LNCaP clone FGC (cell line): ENCODE results near the gene BLTP3A.
"Not testable (repeated sequence)": the region's sequence is repeated elsewhere in the genome, so short reads cannot be mapped to it uniquely, and the experiment has no call there.

Source experiments
- DNase-seq: peaks from one replicate; pipeline ENCODE4 v3.0.0-alpha.2; 2011; ENCODE audit warnings: low read depth
- H3K4me3 ChIP-seq: 2 replicates; pipeline ENCODE4 v1.5.1; 2011; ENCODE audit warnings: mild to moderate bottlenecking, low read depth, low read length, control low read depth
- TF ChIP-seq, protein P1 (sequence below): IDR thresholded peaks from 2 replicates; pipeline ENCODE4 v1.5.1; 2012; ENCODE audit warnings: mild to moderate bottlenecking; ENCODE audit not compliant: control insufficient read depth, insufficient read depth; ENCODE audit errors: extremely low read depth

The BLTP3A gene

DNA sequence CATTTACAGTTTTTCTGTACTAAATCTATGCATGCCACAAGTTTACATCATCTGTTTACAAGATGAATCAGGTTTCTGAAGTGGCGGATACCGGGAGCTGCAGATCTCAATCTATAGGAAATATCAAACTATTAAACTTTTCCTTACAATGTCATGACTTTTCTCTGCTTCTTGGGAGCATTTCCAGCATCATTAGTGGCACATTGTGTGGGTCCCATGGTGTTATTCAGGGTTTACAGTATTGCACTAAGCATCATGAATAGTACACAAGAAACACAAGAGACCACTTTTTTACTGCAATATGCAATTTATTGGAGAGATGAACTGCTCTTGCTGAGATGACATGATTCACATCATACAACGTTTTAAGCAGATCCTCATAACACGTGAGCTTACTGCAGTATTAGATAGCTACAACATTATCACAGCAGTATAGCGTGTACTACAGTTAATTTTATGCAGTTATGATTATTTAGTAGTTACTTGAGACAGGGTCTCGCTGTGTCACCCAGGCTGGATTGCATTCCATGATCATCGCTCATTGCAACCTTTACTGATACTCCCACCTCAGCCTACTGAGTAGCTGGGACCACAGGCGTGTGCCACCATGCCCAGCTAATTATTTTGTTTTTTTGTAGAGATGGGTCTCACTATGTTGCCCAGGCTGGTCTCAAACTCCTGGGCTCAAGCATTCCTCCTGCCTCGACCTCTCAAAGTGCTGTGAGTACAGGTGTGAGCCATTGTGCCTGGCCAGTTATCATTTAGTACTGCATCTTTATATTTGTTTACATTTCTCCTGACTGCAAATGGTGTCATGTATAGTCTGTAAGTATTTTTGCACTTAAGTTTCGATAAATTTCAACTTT is 18.4 kb downstream of the BLTP3A start:
- DNase-seq = no peak
- TF ChIP-seq, protein P1, sequence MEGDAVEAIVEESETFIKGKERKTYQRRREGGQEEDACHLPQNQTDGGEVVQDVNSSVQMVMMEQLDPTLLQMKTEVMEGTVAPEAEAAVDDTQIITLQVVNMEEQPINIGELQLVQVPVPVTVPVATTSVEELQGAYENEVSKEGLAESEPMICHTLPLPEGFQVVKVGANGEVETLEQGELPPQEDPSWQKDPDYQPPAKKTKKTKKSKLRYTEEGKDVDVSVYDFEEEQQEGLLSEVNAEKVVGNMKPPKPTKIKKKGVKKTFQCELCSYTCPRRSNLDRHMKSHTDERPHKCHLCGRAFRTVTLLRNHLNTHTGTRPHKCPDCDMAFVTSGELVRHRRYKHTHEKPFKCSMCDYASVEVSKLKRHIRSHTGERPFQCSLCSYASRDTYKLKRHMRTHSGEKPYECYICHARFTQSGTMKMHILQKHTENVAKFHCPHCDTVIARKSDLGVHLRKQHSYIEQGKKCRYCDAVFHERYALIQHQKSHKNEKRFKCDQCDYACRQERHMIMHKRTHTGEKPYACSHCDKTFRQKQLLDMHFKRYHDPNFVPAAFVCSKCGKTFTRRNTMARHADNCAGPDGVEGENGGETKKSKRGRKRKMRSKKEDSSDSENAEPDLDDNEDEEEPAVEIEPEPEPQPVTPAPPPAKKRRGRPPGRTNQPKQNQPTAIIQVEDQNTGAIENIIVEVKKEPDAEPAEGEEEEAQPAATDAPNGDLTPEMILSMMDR = no peak
- no peak overlapping the region for H3K4me3 ChIP-seq

- no peak for DNase-seq
- no peak overlapping the region for H3K4me3 ChIP-seq
- TF ChIP-seq, protein P1 = no peak
Observed at GRCh38 chr6:34810936-34811632, 19.2 kb downstream of the BLTP3A start.

DNA sequence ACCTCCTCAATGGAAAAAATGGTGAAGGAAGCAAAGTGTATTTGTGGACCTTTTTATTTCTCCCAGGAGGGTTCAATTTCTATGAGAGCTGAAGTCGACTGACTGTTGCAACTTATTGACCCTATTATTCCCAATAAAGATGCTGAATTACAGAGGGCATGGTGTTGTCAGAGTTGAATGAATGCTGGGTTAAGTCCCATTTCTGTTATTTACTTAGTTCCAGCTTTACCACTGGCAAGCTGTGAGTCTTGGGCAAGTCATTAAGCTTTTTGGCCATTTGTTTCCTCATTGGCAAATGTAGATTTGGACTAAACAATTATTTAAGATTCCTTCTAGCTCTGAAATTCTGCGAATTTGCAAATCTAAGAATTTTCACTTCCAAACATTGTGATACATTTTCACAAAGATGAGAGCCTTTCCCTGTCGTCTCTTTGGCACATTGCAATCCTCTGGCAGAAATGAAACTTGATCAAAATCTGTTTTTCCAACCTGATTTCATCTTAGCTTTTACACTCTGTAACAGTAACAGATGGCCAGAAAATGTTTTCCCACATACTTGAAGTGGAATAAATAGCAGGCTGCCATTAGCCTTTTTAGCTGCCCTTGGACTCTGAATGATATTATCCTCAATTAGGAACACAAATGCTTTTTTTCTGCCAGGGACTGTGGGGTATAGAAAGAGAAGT is 21.3 kb downstream of the BLTP3A start:
- TF ChIP-seq, protein P1 = no peak
- DNase-seq = no peak
- no peak overlapping the region for H3K4me3 ChIP-seq

DNA sequence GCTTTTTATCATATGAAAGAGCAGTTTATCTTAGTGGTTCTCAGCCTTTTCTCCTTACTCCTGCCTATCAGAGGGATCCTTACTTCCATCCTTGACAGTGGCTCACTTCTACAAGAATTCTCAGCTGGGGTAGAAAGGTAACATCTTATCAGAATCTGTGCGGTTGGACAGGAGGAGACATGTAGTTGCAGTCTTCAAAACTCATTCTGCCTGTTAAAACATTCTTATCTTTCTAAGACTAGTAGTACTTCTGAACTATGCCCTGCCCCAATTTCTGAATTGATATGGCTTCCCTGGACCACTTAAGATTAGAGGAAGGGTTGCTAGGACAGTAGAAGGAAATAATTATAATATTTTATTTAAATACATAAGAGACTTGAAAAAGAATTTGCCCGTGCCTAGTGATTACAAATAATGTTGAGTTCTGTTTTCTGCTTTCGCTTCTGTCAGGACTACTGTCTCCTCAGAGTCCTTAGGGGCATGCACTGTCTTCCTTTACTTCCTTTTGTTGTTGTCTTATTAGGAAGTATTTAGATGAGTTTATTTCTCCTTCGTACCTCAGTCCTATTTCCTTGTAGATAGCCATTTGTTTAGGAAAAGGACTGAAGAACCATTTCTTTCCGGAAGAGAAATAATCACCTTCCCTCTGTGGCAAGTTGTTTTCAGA is 24.9 kb downstream of the BLTP3A start:
- DNase-seq = no peak
- no peak overlapping the region for H3K4me3 ChIP-seq
- TF ChIP-seq, protein P1 = no peak

GRCh38 chr6:34817446-34817845 is 25.6 kb downstream of the BLTP3A start:
- no peak for DNase-seq
- TF ChIP-seq, protein P1 = no peak
- H3K4me3 ChIP-seq = no peak overlapping the region

DNA sequence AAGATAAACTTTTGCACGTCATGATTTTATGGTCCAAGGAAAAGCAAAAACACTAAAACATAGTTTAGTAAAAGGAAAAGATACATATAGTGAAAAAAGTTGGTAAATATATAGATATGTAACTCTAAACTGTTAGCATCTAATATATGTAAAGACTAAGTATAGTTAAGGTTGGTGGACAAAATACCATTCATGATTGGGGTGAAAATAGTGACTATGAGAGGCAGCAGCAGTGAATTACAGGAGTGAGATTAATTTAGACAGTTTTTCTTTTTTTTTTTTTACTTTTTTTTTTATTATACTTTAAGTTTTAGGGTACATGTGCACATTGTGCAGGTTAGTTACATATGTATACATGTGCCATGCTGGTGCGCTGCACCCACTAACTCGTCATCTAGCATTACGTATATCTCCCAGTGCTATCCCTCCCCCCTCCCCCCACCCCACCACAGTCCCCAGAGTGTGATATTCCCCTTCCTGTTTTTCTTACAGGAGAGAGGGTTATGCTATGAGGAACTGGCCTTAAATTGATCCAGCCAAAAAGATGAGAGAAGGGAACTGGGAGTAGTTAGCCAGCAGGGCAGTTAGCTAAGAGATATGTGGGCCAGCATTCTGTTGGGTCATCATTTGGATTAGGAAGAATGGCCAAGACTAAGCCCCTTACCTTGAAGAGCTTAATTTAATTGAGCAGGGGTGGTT is 27.1 kb downstream of the BLTP3A start:
- DNase-seq, H3K4me3 ChIP-seq: not testable (repeated sequence)
